Activated gamma-delta T cell (primary cell): ENCODE data around the gene R3HDM2.
"Not testable (repeated sequence)": the region's sequence is repeated elsewhere in the genome, so short reads cannot be mapped to it uniquely, and the experiment has no call there.

Experiments used
- DNase-seq: peaks from one replicate; lab custom pipeline; 2025; lab: John Stamatoyannopoulos, UW

The R3HDM2 gene

GRCh38 chr12:57452937-57453509, 22.2 kb upstream of the R3HDM2 start:
- DNase-seq: no peak

- no peak for DNase-seq
Observed at GRCh38 chr12:57452181-57452936, 21.5 kb upstream of the R3HDM2 start.

- DNase-seq: no peak
Observed at GRCh38 chr12:57451233-57451778, 20.5 kb upstream of the R3HDM2 start.

GRCh38 chr12:57450057-57450456, 19.2 kb upstream of the R3HDM2 start:
- DNase-seq: no peak

- DNase-seq: no peak
Observed at GRCh38 chr12:57449375-57449774, 18.5 kb upstream of the R3HDM2 start.

GRCh38 chr12:57448669-57449068, 17.8 kb upstream of the R3HDM2 start:
- DNase-seq: no peak

- no peak for DNase-seq
Observed at GRCh38 chr12:57446292-57446960, 15.6 kb upstream of the R3HDM2 start.

- no peak for DNase-seq
Observed at GRCh38 chr12:57444744-57445143, 13.9 kb upstream of the R3HDM2 start.

GRCh38 chr12:57444337-57444736, 13.5 kb upstream of the R3HDM2 start:
- DNase-seq: not testable (repeated sequence)

GRCh38 chr12:57441846-57442427, 11.1 kb upstream of the R3HDM2 start:
- no peak for DNase-seq

GRCh38 chr12:57441393-57441792, 10.6 kb upstream of the R3HDM2 start:
- not testable (repeated sequence) for DNase-seq

GRCh38 chr12:57439762-57440266, 9.0 kb upstream of the R3HDM2 start:
- no peak for DNase-seq

GRCh38 chr12:57438400-57438799, 7.6 kb upstream of the R3HDM2 start:
- DNase-seq: no peak

GRCh38 chr12:57435293-57435692, 4.5 kb upstream of the R3HDM2 start:
- no peak for DNase-seq

- no peak for DNase-seq
Observed at GRCh38 chr12:57434517-57435223, 3.8 kb upstream of the R3HDM2 start, which contains the start of gene INHBC. INHBC (plus strand) TSS chr12:57434784; CDS start chr12:57434887, 103 bp downstream.

GRCh38 chr12:57433370-57433769, 2.5 kb upstream of the R3HDM2 start:
- DNase-seq: no peak

GRCh38 chr12:57431654-57432188, 878 bp upstream of the R3HDM2 start:
- DNase-seq: no peak

GRCh38 chr12:57430112-57430930, 522 bp downstream of the R3HDM2 start:
- DNase-seq: peak; percentile 65

GRCh38 chr12:57429473-57430111, 1.3 kb downstream of the R3HDM2 start:
- no peak for DNase-seq

- no peak for DNase-seq
Observed at GRCh38 chr12:57428965-57429364, 1.9 kb downstream of the R3HDM2 start.
